ENCODE data around the gene SORCS1.

- no peak for TF ChIP-seq CTCF (conservative IDR thresholded peaks at IDR 0.05 in 1 of 2, IDR thresholded peaks at IDR 0.05 in 1 of 2; ENCODE audit: low read depth in 1 of 2, low read length in 2 of 2)
- no peak for TF ChIP-seq EZH2 (IDR thresholded peaks at IDR 0.05; ENCODE audit: low read length, missing control alignments)
Measured at GRCh38 chr10:106804992-106805582, 359.4 kb downstream of the SORCS1 start.
